HG02678 (cell line): ENCODE measurements around the gene RNH1.

Experiments used
- ATAC-seq: cut with Tn5 transposase; IDR thresholded peaks from one replicate; pipeline ENCODE4 v1.9.1; 2021; ENCODE audit warnings: mild to moderate bottlenecking, moderate library complexity; ENCODE audit not compliant: unreplicated experiment

The RNH1 gene

GRCh38 chr11:499201-500076, 7.6 kb downstream of the RNH1 start:
- ATAC-seq = no peak

DNA sequence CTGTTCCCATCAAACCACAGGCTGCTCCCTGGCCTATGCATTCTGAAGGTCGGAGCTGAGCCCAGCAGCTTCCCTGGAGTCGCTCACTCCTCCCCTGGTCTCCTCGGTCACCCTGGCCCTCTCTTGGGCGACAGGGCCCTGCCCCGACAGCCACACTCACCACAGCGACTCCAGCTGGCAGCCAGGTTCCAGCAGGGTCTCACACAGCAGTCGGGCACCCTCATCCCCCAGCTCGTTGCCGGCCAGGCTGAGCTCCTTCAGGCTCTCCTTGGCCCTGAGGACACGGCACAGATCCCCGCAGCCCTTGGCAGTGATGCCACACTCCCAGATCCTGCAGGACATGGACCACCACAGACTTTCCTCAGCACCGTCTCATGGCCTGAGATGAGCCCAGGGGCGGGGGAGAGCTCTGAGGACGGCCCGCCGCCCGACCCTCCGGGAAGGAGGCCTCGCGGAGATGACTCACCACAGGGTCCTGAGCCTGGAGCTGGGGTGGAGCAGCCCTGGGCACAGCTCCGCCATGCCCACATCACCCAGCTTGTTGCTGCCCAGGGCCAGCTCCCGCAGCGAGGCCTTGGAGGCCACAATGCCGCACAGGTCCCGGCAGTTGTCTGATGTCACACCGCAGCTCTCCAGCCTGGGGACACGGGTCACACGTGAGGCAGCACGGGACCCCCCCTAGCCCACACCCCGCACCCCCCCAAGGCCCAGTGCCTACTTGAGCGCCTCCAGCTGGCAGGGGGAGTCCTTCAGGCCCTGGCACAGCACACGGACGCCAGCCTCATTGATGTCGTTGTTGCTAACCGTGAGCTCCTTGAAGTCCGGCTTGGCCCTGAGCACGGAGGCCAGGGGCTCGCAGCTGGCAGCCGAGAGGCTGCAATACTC, 8.5 kb downstream of the RNH1 start:
- ATAC-seq = no peak

GRCh38 chr11:497565-498296, 9.3 kb downstream of the RNH1 start:
- no peak for ATAC-seq

GRCh38 chr11:496834-497564, 10.0 kb downstream of the RNH1 start:
- no peak for ATAC-seq

DNA sequence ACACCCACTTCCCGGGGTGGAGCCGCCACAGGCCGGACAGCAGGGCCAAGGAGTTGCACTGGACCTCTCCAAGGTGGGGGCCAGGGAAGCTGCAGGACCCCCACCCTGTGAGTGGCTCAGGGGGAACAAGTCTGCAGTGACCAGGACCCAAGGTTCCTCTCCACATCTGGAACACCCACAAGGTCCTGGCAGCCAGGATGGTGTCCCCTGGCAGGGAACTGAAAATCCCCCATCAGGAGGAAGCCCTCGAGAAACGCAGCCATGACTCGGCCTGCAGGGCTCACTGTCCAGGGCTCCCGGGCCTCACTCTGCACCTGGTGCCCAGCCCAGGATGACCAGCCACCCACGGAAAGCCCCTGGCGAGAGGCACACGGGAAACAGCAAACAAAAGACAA, 11.5 kb downstream of the RNH1 start:
- ATAC-seq = no peak

- no peak for ATAC-seq
Measured at GRCh38 chr11:494761-495536, 12.1 kb downstream of the RNH1 start.

DNA sequence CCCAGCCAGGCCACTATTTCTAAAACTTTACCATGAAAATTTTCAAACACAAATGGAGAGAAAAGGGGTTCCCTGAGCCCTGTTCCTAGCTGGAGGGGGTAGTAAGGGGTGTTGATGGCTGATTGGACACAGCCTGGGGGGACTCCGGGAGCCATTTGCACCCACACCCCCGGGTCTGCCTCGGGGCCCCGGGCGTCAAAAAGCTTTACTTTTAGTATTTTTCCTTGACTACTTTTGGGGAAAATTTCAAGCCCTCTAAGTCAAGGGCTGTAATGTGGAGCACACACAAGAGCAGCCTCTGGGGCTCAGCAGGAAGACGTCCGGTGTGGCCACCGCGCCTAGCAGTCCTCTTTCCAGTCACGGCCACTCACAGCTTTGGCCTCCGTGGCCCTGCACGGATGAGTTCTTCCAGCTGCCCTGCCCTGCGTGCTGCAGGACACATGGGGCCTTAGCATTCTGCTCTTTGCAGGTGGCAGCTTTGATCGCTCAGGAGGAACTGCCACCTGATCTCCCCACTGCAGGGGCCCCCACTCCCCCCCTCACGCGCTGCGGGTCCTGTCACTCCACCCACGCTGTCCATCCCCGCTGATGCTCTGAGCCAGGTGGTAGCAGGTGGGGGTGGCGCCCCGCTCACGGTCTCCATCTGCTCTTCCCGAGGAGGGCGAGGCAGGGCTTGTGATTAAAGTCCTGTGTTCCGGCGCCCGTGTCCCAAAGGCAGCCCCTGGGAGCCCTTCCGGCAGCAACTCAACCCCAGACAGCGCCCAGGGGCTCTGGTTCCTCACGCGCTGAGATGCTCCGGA, 14.4 kb downstream of the RNH1 start:
- no peak for ATAC-seq

GRCh38 chr11:491358-491757, 15.7 kb downstream of the RNH1 start:
- ATAC-seq = no peak

DNA sequence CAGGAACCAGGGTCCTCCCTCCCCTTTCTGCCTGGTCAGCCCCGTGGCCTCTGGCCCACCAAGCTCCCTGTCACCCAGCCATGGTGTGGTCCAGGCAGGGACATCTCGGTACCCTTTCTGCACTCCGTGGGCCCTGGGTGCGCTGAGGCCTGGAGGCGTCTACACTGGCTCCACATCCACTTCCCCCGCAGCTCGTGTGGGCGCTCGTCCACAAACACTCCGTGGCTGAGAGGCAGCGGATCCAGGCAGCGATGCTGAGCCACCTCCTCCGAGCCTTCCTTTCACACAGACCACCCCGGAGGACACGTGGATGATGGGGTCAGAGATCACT, 16.1 kb downstream of the RNH1 start:
- ATAC-seq = no peak

GRCh38 chr11:490186-490929, 16.7 kb downstream of the RNH1 start:
- ATAC-seq = no peak

- ATAC-seq = no peak
Measured at GRCh38 chr11:489610-490185, 17.3 kb downstream of the RNH1 start.

- ATAC-seq = no peak
Measured at GRCh38 chr11:488992-489391, 18.1 kb downstream of the RNH1 start.

GRCh38 chr11:488579-488978, 18.5 kb downstream of the RNH1 start:
- no peak for ATAC-seq

DNA sequence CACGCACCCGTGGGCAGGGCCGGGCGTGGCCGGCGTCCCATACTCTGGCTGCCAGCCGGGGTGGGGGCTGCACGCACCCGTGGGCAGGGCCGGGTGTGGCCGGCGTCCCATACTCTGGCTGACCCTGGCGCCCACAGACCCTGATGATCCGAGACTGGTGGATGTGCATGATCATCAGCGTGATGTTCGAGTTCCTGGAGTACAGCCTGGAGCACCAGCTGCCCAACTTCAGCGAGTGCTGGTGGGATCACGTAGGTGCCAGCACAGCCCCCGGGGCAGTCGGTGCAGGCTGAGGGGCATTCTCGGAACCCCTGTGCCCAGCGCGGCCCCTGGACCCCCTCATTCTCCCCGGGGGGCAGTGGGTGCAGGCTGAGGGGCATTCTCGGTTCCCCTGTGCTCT, 19.0 kb downstream of the RNH1 start:
- ATAC-seq = no peak

DNA sequence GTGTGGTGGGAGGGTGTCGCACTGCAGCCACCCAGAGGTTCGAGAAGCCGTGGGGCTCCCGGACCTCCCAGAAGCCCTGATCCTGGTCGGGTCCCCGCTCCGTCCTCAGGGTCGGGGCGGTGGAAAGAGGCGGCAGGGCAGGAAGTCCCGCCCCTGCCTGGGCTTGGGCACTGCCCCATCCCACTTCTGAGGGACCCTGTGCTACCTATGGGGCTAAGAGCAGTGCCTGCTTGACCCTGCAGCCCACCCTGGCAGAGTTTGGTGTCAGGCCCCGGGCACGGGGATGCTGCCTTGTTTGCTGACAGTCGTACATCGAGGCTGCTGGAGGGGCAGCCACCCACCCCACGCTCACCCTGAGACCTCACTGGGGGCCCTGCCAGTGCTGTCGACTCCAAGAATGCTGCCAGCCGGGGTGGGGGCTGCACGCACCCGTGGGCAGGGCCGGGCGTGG, 19.4 kb downstream of the RNH1 start:
- no peak for ATAC-seq

- ATAC-seq = no peak
Measured at GRCh38 chr11:486189-486588, 20.9 kb downstream of the RNH1 start.

DNA sequence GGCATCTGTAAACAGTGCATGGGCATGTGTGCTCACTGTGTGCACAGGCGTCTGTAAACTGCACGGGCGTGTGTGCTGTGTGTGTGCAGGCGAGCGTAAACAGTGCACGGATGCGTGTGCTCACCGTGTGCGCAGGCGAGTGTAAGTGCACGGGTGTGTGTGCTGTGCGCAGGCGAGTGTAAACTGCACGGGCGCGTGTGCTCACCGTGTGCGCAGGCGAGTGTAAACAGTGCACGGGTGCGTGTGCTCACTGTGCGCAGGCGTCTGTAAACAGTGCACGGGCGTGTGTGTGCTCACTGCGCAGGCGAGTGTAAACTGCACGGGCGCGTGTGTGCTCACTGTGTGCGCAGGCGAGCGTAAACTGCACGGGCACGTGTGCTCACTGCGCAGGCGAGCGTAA, 22.4 kb downstream of the RNH1 start:
- ATAC-seq = no peak

GRCh38 chr11:479311-479710, 27.7 kb downstream of the RNH1 start:
- ATAC-seq = no peak
